Measurements from ENCODE around the gene TXNL4A. TPM values are rescaled to one million over a fixed set of nuclear protein-coding genes. Genes with fewer than 3 reads are reported as not detected.
"Not testable (repeated sequence)": the region's sequence is repeated elsewhere in the genome, so short reads cannot be mapped to it uniquely, and the experiment has no call there.

The TXNL4A gene
- total RNA-seq, 4 donors from 2014 or later: 4.1 to 36.8 (median 31.0) TPM

DNA sequence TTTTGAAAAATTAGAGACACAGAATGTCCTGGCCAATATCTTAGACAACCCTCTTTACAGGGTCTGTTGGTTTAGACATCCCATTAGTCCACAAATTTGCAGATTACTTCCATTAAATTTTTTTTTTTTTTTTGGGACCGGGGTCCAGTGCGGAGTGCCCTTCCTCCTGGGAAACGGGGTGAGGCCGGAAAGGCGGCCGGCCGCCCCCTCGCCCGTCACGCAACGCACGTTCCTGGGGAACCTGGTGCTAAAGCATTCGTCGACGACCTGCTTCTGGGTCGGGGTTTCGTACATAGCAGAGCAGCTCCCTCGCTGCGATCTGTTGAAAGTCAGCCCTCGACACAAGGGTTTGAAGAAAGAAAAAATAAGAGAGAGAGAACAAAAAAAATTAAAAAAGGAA is 24.4 kb upstream of the TXNL4A start:
- no peaks in the 10 kb centered on the region for H3K36me3 ChIP-seq
- H3K27ac ChIP-seq: no peak overlapping the region
- no peak overlapping the region for H3K4me3 ChIP-seq
- peaks cover 0 to 4% (median 0%) of the 10 kb centered on the region in 4 donors for H3K4me1 ChIP-seq
- peaks cover 5 to 15% of the 10 kb centered on the region in 2 donors for H3K9me3 ChIP-seq
- in situ Hi-C loops (cut with MboI; ENCODE audit: low pct_ligation_motif_present in 1 of 4, low pct_unique_long_range_greater_than_20kb in 1 of 4, low sequenced_read_pairs in 3 of 4): no loop called here
- TF ChIP-seq EP300 (IDR thresholded peaks at IDR 0.05; ENCODE audit: low read depth) (no peak), POLR2AphosphoS5 (IDR thresholded peaks at IDR 0.05) (no peak), POLR2A (IDR thresholded peaks at IDR 0.05) (no peak)
- TF ChIP-seq, protein P1, sequence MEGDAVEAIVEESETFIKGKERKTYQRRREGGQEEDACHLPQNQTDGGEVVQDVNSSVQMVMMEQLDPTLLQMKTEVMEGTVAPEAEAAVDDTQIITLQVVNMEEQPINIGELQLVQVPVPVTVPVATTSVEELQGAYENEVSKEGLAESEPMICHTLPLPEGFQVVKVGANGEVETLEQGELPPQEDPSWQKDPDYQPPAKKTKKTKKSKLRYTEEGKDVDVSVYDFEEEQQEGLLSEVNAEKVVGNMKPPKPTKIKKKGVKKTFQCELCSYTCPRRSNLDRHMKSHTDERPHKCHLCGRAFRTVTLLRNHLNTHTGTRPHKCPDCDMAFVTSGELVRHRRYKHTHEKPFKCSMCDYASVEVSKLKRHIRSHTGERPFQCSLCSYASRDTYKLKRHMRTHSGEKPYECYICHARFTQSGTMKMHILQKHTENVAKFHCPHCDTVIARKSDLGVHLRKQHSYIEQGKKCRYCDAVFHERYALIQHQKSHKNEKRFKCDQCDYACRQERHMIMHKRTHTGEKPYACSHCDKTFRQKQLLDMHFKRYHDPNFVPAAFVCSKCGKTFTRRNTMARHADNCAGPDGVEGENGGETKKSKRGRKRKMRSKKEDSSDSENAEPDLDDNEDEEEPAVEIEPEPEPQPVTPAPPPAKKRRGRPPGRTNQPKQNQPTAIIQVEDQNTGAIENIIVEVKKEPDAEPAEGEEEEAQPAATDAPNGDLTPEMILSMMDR (IDR thresholded peaks at IDR 0.05): no peak
- 95 to 97% methylated on average over 4 to 20 of the region's 20 CpGs for WGBS, 2 donors (ENCODE audit: low coverage in 1 of 2)
- no peak for DNase-seq
- no peaks in the 10 kb centered on the region for H3K27me3 ChIP-seq
- intact Hi-C loops (cut with DNase I; ENCODE audit: low total_unique reads): no loop called here

DNA sequence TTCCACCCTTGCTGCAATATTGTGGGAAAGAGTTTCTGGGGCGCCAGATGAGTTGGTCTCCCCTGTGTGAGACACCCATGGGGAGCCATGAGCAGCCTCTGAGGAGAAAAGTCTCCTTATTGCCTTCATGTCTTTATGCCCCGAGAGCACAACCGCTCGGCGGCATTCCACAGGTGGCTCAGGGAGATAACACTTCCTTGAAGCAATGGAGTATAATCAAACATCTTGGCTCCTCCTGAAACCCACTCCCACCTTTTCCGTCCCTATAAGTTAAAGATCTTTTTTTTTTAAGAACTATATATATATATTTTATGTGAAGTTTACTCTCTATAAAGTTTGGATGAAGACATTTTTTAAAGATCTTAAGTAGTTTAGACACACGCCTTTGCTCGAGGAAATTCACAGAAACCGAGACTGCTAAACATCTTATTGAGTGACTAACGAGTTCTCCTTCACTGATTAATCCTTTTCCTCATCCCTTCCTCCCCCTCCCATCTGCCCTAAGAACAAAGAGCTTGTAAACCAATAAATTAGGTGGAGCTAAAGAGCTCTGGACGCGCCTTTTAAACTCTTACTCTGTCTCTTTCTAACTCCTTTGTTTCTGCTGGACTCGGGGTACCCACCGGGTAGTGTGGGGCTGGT is 23.3 kb upstream of the TXNL4A start:
- H3K36me3 ChIP-seq; H3K27me3 ChIP-seq; H3K4me3 ChIP-seq; in situ Hi-C loops (cut with MboI; ENCODE audit: low pct_ligation_motif_present in 1 of 4, low pct_unique_long_range_greater_than_20kb in 1 of 4, low sequenced_read_pairs in 3 of 4); DNase-seq; intact Hi-C loops (cut with DNase I; ENCODE audit: low total_unique reads); H3K4me1 ChIP-seq: not testable (repeated sequence)
- H3K27ac ChIP-seq: peak overlapping the region in 1 of 4 donors; percentile 68
- H3K9me3 ChIP-seq: peaks cover 5 to 15% of the 10 kb centered on the region in 2 donors
- WGBS, 2 donors (ENCODE audit: low coverage in 1 of 2): 82 to 88% methylated on average over 13 to 14 of the region's 14 CpGs

DNA sequence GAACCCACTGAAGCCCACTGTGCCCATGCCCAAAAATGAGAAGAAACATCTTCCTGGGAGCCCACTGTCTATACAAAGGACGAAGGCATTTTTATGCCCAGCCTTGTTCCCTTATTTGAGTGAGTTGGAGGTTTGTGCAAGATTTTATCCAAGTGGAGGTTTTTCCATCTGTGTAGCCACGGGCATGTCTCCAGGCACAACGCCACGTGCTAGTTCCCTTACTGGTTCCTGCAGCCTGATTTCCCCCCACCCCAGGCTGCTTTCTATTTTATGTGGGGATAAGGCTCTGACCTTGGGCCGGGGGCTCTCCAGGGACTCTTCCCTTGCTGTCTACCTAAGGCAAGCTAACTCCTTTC is 22.2 kb upstream of the TXNL4A start:
- no peak for DNase-seq
- TF ChIP-seq EP300 (IDR thresholded peaks at IDR 0.05; ENCODE audit: low read depth): no peak
- TF ChIP-seq POLR2AphosphoS5 (IDR thresholded peaks at IDR 0.05): no peak
- no peak for TF ChIP-seq POLR2A (IDR thresholded peaks at IDR 0.05)
- TF ChIP-seq, protein P1 (IDR thresholded peaks at IDR 0.05): no peak
- in situ Hi-C loops (cut with MboI; ENCODE audit: low pct_ligation_motif_present in 1 of 4, low pct_unique_long_range_greater_than_20kb in 1 of 4, low sequenced_read_pairs in 3 of 4): no loop called here
- no peak overlapping the region for H3K4me3 ChIP-seq
- peaks cover 0 to 4% (median 0%) of the 10 kb centered on the region in 4 donors for H3K4me1 ChIP-seq
- intact Hi-C loops (cut with DNase I; ENCODE audit: low total_unique reads): no loop called here
- peaks cover 5 to 15% of the 10 kb centered on the region in 2 donors for H3K9me3 ChIP-seq
- no peaks in the 10 kb centered on the region for H3K36me3 ChIP-seq
- 60 to 82% methylated on average over 1 to 5 of the region's 5 CpGs for WGBS, 2 donors (ENCODE audit: low coverage in 1 of 2)
- no peaks in the 10 kb centered on the region for H3K27me3 ChIP-seq
- peak overlapping the region; percentile 52 to 79 (median 72) for H3K27ac ChIP-seq

DNA sequence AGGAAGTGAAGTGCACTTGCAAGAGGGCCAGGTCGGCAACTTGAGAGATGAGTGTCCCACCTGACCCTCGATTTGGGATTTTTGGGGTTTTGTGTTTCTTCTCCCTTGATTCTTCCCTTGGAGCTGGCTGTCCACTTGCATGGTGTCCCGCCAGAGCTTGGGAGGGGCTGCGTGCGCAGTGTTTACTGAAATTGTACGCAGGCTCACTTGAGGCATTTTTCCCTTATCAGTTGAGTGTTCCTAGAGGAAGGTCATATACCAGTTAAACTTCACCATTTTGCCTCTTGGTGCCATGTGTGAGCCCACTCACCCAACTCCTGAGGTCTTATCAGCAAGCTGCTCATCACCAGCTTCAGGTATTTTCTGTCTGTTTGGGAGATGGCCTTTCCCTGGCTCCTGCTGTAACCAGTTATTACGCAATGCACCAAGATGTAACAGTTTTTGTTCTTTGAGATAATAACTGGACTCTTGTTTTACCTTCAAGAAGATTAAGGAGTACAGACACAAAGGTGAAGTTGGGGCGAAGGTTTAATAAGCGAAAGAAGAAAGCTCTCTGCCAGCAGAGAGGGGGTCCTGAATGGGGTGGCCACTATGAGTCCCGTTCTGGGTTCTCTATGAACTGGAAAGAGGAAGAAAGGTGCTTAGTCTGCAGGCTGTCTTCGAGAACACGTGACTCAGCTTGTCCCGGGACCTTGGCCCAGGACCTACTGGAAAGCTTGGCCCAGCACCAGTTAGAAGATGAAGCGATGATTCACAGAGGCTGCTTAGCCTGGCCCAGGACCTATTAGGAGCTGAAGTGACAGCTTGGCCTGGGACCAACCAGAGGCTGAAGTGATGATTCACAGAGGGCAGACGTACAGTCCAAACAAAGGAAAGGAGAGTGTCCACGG is 21.5 kb upstream of the TXNL4A start:
- Histone ChIP-seq H3K27ac (peak overlapping the region; percentile 52 to 79 (median 72)), H3K36me3 (no peaks in the 10 kb centered on the region), H3K27me3 (no peaks in the 10 kb centered on the region), H3K4me1 (peaks cover 0 to 4% (median 0%) of the 10 kb centered on the region in 4 donors), H3K4me3 (no peak overlapping the region), H3K9me3 (peaks cover 5 to 15% of the 10 kb centered on the region in 2 donors)
- peak; percentile 62 for DNase-seq
- intact Hi-C loops (cut with DNase I; ENCODE audit: low total_unique reads): no loop called here
- 75 to 82% methylated on average over 9 to 16 of the region's 16 CpGs for WGBS, 2 donors (ENCODE audit: low coverage in 1 of 2)
- TF ChIP-seq POLR2A (IDR thresholded peaks at IDR 0.05): no peak
- TF ChIP-seq POLR2AphosphoS5 (IDR thresholded peaks at IDR 0.05): peak; percentile 58 to 74 (median 60)
- in situ Hi-C loops (cut with MboI; ENCODE audit: low pct_ligation_motif_present in 1 of 4, low pct_unique_long_range_greater_than_20kb in 1 of 4, low sequenced_read_pairs in 3 of 4): no loop called here

DNA sequence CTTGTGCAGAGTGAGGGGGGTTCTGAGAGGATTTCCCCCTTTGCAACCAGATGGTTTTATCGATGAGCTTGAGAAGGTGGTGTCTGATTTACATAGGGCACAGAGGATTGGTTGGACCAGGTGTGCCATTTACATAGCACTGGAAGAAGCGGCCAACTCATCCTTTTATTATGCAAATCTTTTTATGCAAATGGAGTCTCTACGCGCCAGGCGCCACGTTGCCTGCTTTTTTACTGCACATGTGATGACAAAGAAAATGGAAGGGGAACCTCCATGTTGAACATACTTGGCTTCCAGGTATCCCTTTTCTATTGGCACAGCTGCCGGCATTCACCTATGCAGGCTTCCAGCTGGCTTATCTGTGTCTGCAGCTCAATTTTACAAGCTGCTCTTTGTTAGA is 18.4 kb upstream of the TXNL4A start:
- no peaks in the 10 kb centered on the region for H3K36me3 ChIP-seq
- H3K4me3 ChIP-seq: no peak overlapping the region
- WGBS, 2 donors (ENCODE audit: low coverage in 1 of 2): 74 to 100% methylated on average over 1 to 7 of the region's 7 CpGs
- DNase-seq: no peak
- intact Hi-C loops (cut with DNase I; ENCODE audit: low total_unique reads) (no loop called here), in situ Hi-C loops (cut with MboI; ENCODE audit: low pct_ligation_motif_present in 1 of 4, low pct_unique_long_range_greater_than_20kb in 1 of 4, low sequenced_read_pairs in 3 of 4) (no loop called here)
- peaks cover 0 to 4% (median 0%) of the 10 kb centered on the region in 4 donors for H3K4me1 ChIP-seq
- H3K27me3 ChIP-seq: no peaks in the 10 kb centered on the region
- TF ChIP-seq POLR2AphosphoS5 (IDR thresholded peaks at IDR 0.05): no peak
- TF ChIP-seq, protein P1 (IDR thresholded peaks at IDR 0.05): no peak
- no peak for TF ChIP-seq EP300 (IDR thresholded peaks at IDR 0.05; ENCODE audit: low read depth)
- TF ChIP-seq POLR2A (IDR thresholded peaks at IDR 0.05): no peak
- peaks cover 0 to 7% of the 10 kb centered on the region in 2 donors for H3K9me3 ChIP-seq
- H3K27ac ChIP-seq: no peak overlapping the region
